ENCODE data around the gene ZCCHC14.

ZCCHC14 gene

DNA sequence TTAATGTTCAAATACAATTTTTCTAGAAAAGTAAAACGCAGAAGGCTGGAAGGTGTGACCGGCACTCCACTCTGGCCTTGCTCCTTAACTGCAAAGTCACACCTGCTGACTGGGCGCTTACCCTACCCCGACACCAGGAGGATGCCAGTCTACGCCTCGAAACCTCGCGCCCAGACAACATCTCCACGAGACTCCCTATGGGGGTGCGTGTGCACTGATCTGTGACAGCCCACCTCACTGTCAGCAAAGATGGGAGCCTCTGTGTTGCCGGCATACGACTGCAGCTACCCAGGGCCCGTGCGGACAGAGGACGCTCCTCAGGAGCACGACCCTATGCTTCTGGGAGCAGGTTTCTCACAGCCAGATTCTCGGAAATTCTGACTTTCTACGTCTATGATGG is 74.6 kb downstream of the ZCCHC14 start:
- TF ChIP-seq, protein P1, sequence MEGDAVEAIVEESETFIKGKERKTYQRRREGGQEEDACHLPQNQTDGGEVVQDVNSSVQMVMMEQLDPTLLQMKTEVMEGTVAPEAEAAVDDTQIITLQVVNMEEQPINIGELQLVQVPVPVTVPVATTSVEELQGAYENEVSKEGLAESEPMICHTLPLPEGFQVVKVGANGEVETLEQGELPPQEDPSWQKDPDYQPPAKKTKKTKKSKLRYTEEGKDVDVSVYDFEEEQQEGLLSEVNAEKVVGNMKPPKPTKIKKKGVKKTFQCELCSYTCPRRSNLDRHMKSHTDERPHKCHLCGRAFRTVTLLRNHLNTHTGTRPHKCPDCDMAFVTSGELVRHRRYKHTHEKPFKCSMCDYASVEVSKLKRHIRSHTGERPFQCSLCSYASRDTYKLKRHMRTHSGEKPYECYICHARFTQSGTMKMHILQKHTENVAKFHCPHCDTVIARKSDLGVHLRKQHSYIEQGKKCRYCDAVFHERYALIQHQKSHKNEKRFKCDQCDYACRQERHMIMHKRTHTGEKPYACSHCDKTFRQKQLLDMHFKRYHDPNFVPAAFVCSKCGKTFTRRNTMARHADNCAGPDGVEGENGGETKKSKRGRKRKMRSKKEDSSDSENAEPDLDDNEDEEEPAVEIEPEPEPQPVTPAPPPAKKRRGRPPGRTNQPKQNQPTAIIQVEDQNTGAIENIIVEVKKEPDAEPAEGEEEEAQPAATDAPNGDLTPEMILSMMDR (conservative IDR thresholded peaks at IDR 0.05; ENCODE audit: low read depth, low read length), result no peak
- no peak overlapping the region for H3K9ac ChIP-seq
- no peak overlapping the region for H3K27ac ChIP-seq
- H3K27me3 ChIP-seq (ENCODE audit: insufficient read depth, low read depth), result no peaks in the 10 kb centered on the region
- no peaks in the 10 kb centered on the region for H4K20me1 ChIP-seq (ENCODE audit: insufficient read depth)
- H3K4me3 ChIP-seq (IDR thresholded peaks at IDR 0.05; ENCODE audit: insufficient read depth, low read depth, low read length), result no peak overlapping the region
- H3K4me1 ChIP-seq (ENCODE audit: low read depth, poor library complexity, severe bottlenecking), result no peaks in the 10 kb centered on the region
- no peak overlapping the region for H2AFZ ChIP-seq (ENCODE audit: low read depth)
- H3K79me2 ChIP-seq (ENCODE audit: insufficient read depth, low read depth), result no peaks in the 10 kb centered on the region
- no peak overlapping the region for H3K4me2 ChIP-seq
- no peaks in the 10 kb centered on the region; the same call in 1 of the 2 replicates for H3K36me3 ChIP-seq (ENCODE audit: insufficient read depth)

DNA sequence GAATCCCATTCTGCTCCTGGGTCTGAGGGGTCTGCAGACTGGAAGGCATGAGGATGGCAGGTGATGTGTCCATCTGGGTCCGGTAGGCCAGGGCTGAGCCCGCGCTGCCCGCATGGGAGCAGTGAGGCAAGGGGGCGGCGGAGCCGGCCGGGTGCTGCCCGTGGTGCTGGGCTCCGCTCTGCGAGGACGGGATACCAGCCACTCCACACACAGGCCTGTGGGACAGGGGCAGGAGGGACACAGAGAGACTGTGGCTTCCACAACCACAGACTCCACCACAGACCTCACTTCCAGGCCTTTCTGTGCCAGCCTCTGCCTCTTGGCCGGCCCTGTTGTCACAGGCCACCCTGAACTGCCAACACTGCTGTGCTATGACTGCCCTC is 75.3 kb downstream of the ZCCHC14 start:
- Histone ChIP-seq H3K9ac (no peak overlapping the region), H3K4me3 (IDR thresholded peaks at IDR 0.05; ENCODE audit: insufficient read depth, low read depth, low read length) (no peak overlapping the region), H3K27ac (no peak overlapping the region), H3K27me3 (ENCODE audit: insufficient read depth, low read depth) (no peaks in the 10 kb centered on the region), H3K4me1 (ENCODE audit: low read depth, poor library complexity, severe bottlenecking) (no peaks in the 10 kb centered on the region), H3K36me3 (ENCODE audit: insufficient read depth) (no peaks in the 10 kb centered on the region; the same call in 1 of the 2 replicates), H3K79me2 (ENCODE audit: insufficient read depth, low read depth) (no peaks in the 10 kb centered on the region), H2AFZ (ENCODE audit: low read depth) (no peak overlapping the region), H3K4me2 (no peak overlapping the region), H4K20me1 (ENCODE audit: insufficient read depth) (no peaks in the 10 kb centered on the region)
- TF ChIP-seq, protein P1 (conservative IDR thresholded peaks at IDR 0.05; ENCODE audit: low read depth, low read length), result no peak

DNA sequence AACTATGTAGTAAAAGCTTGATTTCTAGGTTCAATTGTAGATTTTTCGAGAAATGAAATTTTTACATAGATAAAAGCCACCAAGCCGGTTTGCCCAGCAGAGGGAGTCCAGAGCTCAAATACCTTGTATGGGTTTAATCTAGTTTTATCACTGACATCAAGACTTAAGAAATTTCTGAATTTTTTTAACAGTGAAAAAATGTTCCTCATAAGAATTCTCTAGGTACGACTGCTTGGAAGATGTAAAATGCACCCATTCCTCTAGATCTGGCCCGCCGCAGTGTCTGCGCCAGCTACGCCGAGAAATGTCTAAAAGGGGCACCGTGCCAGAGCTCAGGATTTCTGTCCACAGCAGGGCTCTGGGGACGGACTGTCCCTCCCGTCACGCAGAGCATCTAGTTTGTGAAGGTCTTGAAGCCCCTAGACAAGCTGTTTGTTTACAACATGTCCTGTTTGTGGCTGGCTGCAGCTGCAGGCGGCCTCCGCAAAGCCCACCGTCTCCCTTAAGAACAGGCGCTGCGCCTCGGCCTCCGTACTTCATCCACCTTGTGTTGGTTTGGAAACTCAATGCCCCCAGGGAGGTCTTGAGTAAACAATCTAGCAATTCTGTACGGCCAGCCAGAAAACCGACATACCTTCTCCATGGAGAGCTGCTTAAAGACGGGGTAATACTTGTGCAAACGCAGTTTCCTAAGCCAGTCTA is 75.8 kb downstream of the ZCCHC14 start:
- Histone ChIP-seq H3K27ac (no peak overlapping the region), H3K9ac (no peak overlapping the region), H2AFZ (ENCODE audit: low read depth) (no peak overlapping the region), H3K27me3 (ENCODE audit: insufficient read depth, low read depth) (no peaks in the 10 kb centered on the region), H3K4me1 (ENCODE audit: low read depth, poor library complexity, severe bottlenecking) (no peaks in the 10 kb centered on the region), H3K79me2 (ENCODE audit: insufficient read depth, low read depth) (no peaks in the 10 kb centered on the region), H3K36me3 (ENCODE audit: insufficient read depth) (no peaks in the 10 kb centered on the region; the same call in 1 of the 2 replicates), H4K20me1 (ENCODE audit: insufficient read depth) (no peaks in the 10 kb centered on the region), H3K4me3 (IDR thresholded peaks at IDR 0.05; ENCODE audit: insufficient read depth, low read depth, low read length) (no peak overlapping the region), H3K4me2 (no peak overlapping the region)
- TF ChIP-seq, protein P1 (conservative IDR thresholded peaks at IDR 0.05; ENCODE audit: low read depth, low read length), result peak; percentile 63

DNA sequence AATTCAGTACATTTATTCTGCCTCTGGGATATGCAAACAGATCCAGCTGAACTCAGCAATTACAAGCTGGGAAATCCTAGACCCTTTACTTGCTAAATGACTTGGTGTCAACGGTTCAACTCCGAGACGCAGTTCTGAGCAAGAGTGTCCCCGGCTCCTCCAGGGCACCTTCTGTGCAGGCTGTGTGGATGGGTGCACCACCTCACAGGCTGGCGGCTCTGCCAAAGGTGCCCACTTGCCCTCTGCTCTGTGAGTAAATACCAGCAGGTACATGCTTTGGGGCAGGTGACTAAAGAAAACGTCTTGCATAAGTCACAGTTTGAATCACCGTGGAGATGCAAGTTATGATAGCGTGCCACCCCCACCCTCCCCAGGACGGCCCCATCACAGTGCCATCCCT is 77.4 kb downstream of the ZCCHC14 start:
- Histone ChIP-seq H3K36me3 (ENCODE audit: insufficient read depth) (no peaks in the 10 kb centered on the region; the same call in 1 of the 2 replicates), H3K4me3 (IDR thresholded peaks at IDR 0.05; ENCODE audit: insufficient read depth, low read depth, low read length) (no peak overlapping the region), H3K9ac (no peak overlapping the region), H2AFZ (ENCODE audit: low read depth) (no peak overlapping the region), H3K79me2 (ENCODE audit: insufficient read depth, low read depth) (no peaks in the 10 kb centered on the region), H3K4me1 (ENCODE audit: low read depth, poor library complexity, severe bottlenecking) (no peaks in the 10 kb centered on the region), H3K27ac (no peak overlapping the region), H3K4me2 (no peak overlapping the region), H4K20me1 (ENCODE audit: insufficient read depth) (no peaks in the 10 kb centered on the region), H3K27me3 (ENCODE audit: insufficient read depth, low read depth) (no peaks in the 10 kb centered on the region)
- TF ChIP-seq, protein P1 (conservative IDR thresholded peaks at IDR 0.05; ENCODE audit: low read depth, low read length), result no peak
